Activated CD8-positive, alpha-beta memory T cell treated with anti-CD3 and anti-CD28 coated beads for 48 hours (primary cell): ENCODE results near the gene NUMA1.
A peak's percentile ranks its signal among the peaks of the same experiment; 100 is the strongest.

Experiments used
- DNase-seq, 3 experiments: peaks; one replicate each; pipeline ENCODE4 v3.0.0-alpha.2; 2020; ENCODE audit warnings: low read depth in 2 of 3, low spot score in 2 of 3

The NUMA1 gene

DNA sequence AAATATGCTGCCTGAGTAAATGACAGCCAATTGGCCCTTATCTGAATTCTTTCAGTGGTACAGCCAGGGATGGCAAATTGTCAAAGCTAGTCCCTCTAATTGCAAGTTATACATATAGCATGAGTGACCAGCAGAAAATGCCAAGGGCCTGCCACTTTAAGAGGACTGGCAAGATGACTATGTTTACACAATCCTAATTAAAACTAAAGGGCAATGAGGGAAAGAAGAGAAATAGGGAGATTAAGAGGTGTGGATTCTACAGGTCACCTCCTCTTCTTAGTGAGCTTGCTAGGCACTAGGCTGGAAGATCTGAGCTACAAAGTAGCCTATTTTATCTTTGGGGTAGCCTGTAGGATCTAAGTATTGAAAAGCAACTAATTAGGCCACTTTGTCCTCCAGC is 13.5 kb downstream of the NUMA1 start:
- no peak for DNase-seq

DNA sequence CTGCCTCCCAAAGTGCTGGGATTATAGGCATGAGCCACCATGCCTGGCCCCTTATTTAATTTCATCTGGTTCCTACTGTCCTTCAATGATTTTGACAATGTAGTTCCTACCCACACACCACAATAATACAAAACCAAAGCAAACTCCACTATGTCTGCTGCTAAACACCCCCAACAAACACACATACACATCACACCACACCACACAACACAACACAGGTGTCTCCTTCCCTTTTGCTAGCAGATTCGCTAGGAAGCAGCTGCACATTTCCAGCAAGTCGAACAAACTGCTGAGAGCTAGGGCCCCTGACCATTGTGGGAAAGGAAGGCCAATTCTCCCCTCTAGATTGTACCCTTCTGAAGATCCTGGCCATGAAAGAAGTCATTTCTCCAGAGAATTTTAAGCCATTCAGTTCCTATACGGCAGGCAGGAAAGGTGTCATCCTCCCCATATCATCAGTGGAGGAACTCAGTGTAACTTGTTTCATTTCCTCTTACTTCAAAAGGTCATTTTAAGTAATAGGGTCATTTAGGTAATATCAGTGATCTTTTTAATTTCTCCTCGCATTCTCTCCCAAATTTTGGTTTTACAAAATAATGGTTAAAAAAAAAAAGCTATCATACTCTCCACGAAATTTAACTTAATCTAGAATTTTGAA is 18.5 kb downstream of the NUMA1 start:
- DNase-seq = no peak

DNA sequence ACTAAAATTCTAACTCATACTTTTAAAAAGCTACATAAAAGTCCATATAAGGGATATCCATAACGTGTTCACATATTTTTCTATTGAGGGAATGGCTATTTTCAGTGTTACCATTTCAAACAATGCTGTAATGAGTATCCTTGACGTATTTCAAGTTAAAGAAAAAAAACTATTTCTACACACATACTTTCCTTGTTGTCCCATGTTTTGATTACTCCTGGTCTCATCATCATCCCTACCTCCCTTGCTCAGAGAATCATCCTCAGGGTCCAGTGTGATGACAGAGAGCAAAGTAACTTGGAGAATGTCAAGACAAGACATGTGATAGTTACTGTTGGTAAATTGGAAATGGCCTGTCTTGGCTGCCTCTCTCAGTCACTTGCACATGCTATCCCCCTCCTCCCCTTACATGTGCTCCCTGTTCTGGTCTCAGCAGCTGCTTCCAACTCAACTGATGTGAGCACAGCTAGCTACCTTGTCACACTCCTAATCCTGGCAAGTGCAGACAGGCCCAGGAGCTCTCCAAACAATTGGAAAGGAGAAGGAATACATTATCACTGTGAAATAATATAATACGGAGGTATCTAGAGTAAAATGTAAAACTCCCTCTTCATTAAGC is 21.8 kb downstream of the NUMA1 start:
- DNase-seq = no peak

DNA sequence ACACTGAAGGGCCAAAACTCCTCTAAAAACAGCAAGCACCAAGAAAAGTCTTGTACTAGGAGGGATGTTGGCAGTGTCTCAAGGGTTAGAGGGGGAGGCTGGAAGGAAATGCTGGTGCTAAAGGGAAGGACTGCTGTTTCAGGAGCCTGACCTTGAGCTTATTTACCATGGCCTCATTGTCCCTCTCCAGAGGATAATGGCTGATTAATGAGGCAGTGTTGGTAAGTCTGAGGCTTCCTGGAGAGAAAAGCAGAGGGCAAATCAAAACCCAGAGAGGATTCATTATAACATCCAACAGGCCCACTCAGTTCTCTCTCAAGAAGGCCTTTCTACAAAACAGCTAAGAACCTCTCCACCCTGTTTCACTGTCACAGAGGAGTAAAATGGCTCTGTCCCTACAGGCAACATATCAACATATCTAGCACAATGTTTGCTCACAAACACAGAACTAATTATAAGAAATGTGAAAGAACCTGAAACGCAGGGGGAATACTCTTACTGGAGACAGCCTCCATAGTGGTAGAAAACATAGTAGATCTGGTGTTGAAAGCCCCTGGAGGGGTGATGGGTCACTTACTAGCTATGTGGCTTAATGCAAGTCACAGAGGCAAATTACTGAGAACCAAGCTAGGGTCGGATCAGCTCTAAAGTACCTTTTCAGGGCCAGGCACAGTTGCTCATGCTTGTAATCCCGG is 31.4 kb downstream of the NUMA1 start:
- no peak for DNase-seq

DNA sequence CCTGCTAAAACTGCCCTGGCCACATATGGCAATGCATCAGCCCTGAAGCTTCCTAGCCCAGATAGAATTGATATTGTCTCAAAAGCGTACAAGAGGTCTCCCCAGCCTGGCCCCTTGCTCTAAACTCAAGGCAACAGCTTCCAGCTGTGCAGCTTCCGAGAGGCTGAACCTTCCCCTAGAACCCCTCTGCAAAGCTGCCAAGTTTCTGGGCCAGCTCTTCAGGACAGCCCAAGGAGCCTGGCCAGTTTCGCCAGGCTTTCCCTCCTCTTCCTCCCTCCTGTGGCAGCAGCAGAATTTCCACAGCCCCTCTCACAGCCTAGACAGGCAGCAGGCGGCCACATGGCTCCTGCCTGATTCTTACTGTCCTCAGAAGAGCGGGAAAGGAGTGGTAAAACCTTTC is 34.5 kb downstream of the NUMA1 start:
- DNase-seq = no peak

DNA sequence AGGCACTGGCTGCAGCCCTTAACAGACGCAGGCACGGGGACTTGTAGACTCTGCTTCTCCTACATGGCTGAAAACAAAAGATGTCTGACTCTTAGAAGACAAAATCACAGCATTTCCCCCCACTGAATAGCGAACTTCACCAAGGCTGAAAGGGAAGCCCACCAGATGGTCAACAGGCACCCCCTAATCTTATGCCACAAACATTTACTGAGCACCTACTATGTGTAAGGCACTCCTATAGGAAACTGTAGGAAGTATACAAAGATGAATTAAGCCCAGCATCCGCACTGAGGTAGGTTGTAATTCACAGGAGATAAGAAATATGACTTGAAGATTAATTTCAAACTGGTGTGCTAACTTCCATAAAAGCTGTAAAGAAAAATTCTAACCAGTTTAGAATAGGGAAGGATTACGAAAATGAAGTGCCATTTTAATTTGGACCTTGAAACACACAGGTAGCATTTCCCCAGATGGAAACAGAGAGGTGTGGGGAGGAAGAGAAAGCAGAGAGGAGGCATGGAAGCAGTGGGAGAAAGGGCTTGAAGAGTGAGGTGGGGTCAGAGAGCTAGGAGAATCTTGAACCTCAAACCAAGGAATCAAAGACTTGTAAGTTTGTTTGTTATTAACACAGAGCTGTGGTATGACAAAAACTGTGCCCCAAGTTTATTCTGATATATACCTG is 38.1 kb downstream of the NUMA1 start:
- no peak for DNase-seq

DNA sequence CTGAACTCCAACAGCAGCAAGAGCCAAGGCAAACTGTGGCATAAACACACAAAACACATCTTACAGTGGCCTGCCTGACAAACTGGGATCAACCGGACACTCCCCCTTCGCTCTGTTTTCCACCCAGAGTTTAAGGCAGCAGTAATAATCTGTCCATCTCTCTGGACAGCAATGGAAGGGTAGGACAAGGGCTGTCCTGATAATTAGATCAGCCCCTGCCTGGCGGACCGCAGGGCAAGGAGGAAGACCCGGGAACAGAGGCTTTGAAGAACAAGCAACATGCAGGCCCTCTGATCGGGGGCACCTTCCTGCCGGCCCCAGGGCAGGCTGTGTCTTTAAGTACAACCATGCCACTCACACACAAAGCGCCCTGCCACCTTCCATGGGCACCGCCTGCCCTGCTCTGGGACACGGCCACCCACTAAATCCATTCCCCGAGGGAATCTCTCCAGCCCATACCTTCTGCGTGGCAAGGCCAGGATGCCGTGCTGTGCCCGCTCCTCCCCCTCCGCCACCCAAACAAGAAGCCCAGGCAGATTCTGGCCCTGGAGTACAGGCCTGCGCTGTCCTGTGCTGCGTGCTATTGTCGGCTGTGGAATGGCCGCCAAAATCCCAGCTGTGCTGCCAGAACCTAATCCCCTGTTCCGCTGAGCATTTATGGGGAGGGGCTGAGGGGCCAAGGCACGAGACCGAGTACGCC is 38.8 kb downstream of the NUMA1 start:
- DNase-seq = no peak

DNA sequence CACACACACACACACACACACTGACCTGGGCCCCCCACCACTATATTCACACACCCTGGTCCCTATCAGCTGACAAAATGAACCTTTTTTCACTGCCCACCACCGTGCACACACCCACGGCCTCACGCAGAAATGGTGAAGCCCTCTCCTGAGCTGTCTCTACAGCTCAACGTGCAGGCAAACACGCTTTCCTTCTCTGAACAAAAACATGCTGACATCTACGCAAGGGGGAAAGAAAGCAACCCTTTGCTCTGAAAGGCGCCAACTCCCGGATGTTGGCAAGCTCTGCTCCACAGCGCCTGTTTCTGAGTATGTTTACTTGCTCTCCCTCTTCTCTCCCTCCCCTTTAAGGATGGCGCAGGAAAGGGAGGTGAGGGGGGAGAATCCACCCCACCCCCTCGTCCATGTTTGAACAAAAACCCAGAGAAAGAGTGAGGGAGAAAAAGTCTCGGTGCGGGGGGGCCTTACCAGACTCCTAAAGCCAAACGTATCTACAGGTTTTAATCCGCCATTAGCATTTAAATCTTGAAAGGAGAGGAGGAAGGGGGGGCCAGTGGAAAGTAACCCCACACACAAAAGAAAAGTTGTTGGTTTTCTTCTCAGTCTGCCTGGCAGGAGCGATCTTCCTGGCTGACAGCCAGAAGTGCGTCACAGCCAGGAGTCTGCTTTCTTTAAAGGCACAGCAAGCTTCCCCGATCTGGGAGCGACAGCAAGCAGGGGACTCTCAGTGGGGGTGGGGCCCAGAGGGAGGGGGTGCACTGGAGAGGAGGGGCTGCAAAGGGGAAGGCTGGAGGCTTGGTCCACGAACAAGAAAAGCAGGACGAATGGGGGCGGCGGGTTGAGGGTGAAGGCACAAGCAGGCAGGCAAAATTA is 39.6 kb downstream of the NUMA1 start:
- peak; percentile 31 to 45 (median 37) for DNase-seq

DNA sequence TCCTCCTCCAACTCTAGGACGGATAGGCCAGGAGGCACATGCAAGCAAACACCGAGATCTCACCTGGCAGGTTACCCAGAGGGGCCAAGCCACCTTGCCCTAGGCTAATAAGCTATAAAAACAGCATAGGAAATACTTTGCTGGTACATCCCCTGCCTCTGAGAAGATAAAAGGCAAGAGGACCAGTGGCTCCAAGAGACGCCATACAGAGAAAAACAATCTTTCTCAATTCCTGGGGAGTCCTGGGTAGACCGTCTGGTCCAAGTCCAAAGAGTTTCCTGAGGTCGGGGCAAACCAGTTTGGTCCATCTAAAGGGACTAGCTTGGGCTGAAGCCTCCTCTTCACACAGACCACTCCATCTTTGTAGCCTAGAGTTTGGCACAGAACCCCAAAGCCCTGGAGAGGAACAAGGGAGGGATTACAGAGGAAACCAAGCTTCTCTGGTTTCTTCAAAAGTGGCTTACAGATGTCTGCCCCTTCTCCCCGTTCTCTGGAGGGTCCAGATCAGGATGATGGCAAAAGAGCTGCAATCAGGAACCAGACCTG is 40.4 kb downstream of the NUMA1 start:
- no peak for DNase-seq

DNA sequence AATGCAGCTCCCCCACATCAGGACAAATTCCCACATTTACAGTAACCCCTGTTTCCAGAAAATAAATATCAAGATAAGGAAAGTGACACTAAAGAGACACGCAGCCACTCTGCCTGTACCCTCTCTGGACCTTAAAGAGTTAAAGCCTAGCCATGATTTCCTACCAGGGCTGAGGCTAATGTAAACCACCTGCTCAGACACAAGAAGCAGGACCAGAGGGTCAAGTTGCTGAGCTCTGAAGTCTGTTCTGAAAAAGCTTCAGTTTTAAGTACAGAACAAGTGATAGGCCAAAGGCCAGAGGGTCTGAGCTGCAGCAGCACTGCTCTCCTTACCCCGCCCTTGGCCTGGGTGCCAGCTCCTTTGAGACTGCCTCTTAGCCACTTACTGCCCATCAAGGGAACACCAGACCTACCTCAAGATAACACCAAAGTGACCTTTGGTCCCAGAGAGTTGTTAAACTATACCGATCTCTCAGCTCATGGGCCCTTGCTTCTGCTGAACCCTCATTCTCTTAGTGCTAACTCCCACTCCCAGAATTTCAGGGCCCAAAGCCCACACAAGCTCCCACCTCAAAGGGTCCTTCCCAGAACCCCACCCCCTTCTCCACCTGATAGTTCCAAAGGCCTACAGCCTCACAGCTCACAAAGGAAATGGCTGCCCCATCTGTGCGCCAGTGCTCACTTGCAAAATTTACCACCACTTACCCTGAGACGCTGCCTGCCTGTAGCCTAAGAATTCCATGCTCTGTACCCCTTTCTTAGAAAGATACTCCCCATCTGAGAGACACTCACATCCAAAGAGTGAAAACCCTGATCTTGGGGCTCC is 41.1 kb downstream of the NUMA1 start:
- no peak for DNase-seq

DNA sequence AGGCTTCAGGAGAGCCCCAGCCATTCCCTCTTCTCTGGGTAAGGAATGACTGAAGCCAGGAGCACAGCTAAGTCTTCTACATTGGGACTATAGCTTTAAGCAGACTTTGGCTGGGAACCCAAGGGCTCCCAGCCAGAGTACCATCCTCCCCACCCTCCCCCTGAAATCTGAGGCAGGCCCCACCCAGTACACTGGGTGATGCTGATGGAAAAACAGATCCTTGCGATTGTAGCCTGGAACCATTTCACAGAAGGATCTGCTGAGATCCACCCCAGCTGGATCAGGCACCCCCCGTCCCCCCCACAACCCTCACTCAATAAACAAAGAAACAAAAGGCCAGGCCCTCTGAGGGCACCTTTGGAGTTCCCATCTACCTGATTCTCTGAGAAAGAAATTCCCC is 41.9 kb downstream of the NUMA1 start:
- no peak for DNase-seq

DNA sequence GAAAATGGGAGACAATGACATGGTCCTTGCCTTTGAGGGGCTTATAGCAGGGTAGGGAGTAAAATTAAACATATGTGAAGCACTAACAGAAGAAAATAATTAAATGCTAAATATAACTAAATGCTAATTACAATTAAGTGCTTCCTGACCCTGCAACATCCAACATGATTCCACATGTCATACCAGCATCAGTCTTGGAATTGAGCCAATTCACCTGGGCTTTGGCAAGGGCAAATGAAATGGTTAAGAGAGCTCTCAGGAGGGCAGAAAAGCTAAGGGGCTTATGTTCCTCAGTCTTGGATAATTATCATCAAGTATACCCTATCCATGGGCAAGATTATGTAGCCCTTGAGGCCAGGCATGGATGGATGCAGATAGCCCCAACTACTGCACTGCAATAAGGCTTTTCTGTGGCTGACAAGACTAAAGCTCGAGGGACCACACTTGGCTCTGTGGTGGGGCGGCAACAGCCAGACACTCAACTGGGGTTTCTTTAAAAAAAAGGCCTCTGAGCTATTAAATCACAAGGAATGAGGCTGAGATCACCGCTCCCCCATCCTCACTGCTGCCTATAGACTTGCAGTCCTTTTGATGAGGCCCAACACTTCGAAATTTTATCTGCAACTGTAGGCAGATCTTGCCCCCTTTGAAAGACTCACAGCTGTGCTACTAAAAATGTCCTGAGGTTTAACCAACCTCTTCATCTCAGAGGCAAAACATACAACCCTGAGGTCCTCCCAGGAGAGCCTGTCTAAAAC is 42.6 kb downstream of the NUMA1 start:
- no peak for DNase-seq

DNA sequence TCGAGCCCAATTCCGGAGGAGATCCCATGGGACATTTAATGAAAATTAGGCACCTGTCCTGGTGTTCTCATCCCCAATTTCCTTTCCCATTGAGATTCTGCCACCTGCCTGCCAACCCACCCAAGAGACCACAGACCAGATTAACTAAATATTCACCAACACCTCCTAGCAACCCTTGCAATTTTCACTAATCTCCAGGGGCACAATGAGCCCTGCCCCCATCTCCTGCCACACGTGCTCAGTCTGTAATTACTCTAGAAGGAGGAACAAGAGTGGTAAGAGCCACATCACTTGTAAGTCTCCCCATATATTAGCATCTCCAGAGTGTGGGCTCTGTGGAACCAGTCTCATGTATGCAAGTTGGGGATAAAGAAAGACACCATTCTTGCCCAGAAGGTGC is 43.7 kb downstream of the NUMA1 start:
- DNase-seq = no peak

DNA sequence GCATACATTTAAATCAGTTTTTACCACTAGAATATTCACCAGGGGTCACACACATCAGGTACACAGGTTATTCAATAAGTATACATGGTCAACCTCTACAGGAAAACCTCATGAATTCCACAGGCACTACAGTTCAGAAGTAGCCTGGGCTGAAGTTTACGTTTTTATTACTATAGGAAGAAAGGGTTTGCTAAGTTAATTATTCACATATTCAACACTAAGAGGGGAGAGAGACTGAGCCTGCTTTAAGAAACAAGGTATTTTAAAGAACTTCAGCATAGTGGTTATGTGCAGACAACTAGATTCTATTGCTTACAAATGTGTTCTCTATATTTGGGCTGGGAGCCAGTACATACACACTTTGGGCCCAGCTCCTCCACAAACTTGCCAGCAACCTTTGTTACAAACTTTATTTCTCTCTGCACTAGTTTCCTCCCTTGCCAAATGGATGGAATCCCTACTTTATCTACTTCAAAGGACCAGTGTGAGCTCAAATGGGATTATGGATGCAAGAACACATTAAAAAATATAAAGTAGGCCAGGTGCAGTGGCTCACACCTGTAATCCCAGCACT is 49.8 kb downstream of the NUMA1 start:
- no peak for DNase-seq

DNA sequence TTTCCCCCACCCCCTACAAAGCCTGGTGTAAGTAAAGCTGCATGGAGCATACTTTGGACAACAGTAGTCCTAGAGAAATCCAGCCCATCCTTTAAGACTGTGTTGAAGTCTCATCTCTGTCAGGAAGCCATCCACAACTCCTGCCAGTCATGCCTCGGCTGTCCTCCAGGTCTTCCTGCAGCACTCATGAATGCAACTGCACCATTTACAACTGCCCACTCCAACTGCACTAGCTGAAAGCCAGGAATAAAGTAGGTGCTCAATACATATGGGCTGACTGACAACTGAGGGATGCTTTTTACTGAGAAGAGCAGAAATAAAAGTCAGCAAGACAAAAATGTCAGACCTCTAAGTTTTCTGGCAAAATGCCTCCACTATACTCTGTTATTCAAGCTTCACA is 54.3 kb downstream of the NUMA1 start:
- DNase-seq = no peak

DNA sequence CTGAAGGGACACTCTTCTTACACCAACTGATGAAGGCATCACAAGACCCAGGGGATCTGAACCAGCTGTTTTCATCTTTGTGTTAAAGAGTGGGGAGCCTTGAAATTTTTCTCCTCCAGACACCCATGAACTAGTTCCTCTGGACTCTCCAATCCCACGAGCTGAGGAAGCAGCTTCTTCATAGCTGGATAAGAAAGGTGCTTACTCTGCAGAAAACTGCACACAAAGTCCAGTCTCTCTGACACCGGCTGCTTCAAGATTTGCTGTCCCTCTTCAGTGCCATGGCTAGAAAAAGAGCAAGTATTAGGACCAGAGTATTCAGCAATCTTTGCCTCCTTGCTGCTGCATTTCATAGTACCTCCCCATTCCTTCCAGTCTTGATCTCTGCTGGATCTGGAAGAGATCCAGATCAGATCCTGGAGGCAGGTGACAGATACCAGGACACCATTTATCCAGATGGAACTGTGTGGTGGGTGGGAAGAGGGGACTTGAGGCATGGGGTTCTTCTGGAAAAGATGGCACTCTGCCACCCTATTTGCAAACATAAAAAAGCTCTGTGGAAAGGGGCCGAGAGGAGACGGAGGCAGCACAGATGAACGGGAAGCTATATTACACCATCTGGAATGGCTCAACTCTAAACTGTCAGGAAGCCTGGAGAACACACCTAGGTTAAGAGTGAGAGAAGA is 56.1 kb downstream of the NUMA1 start:
- DNase-seq = no peak

DNA sequence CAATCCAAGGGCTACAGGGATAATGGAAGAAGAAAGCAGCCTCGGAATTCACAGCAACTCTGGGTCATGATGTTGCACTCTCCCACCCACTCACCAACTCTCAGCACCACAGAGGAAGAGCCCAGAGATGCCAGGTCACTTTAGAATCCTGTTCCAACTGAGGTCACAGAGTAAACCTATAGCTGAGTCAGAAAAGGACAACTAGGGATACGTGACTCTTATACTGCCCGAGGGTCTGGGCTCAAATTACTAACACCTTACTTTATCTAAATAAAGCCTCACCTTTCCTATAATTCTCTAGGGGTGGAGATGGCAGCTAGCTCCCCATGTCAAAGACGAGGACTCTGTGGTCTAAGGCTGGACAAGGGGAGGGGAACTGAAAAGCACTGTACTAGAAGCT is 57.0 kb downstream of the NUMA1 start:
- no peak for DNase-seq

DNA sequence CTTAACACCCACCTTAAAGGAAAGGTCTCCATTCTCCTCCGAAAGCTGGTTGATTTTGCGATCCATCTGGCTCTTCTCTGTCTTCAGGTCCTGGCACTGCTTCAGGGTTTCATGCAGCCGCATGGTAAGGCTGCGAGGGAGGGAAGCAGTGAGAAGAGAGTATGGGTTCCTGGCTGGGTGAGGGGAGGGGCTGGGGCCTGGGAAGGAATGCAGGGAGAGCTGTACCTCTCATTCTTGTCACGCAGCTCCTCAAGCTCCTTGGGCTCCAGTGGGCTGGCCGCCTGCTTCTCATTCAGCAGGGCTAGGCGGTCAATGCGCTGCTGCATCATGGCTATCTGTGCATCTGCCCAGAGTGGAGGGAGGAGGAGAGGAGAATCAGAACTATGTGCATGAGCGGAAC is 62.2 kb downstream of the NUMA1 start:
- no peak for DNase-seq
